HepG2 (cell line): ENCODE results near the gene APOD. TPM values are rescaled to one million over a fixed set of nuclear protein-coding genes. Genes with fewer than 3 reads are reported as not detected.
A peak's percentile ranks its signal among the peaks of the same experiment; 100 is the strongest.

Source experiments
- ATF7 ChIP-seq, 2 experiments: fragments of 450-650 bp in 1 of 2; sonication (generic) in 1 of 2; formaldehyde crosslinking in 1 of 2; IDR thresholded peaks; 2 replicates each; pipeline versions ENCODE4 v1.4.0 to v1.6.1; 2016 to 2020; ENCODE audit warnings: antibody characterized with exemption in 1 of 2, mild to moderate bottlenecking in 1 of 2, missing genetic modification reagents in 1 of 2
- FOSL1 ChIP-seq: sonication (generic); formaldehyde crosslinking; IDR thresholded peaks from 2 replicates; pipeline ENCODE4 v1.9.0; 2021; ENCODE audit warnings: missing genetic modification reagents, borderline replicate concordance
- FOXA1 ChIP-seq, 2 experiments: fragments of 450-650 bp in 1 of 2; sonication (generic) in 1 of 2; formaldehyde crosslinking in 1 of 2; IDR thresholded peaks; 2 replicates each; pipeline versions ENCODE4 v1.4.0 to v1.6.1; 2016 to 2020; ENCODE audit warnings: missing genetic modification reagents in 1 of 2
- GFI1 ChIP-seq: sonication (generic); formaldehyde crosslinking; IDR thresholded peaks from 2 replicates; pipeline ENCODE4 v1.5.0; 2020; ENCODE audit warnings: missing genetic modification reagents, mild to moderate bottlenecking, borderline replicate concordance
- HIVEP1 ChIP-seq: sonication (generic); formaldehyde crosslinking; IDR thresholded peaks from 2 replicates; pipeline ENCODE4 v1.4.0; 2020; ENCODE audit warnings: mild to moderate bottlenecking, missing genetic modification reagents
- HNF1B ChIP-seq: sonication (generic); formaldehyde crosslinking; IDR thresholded peaks from 2 replicates; pipeline ENCODE4 v1.5.1; 2020; ENCODE audit warnings: mild to moderate bottlenecking, moderate library complexity, missing genetic modification reagents
- ISL2 ChIP-seq: sonication (generic); formaldehyde crosslinking; IDR thresholded peaks from 2 replicates; pipeline ENCODE4 v1.5.0; 2020; ENCODE audit warnings: missing genetic modification reagents
- POLR2AphosphoS5 ChIP-seq: IDR thresholded peaks from 2 replicates; pipeline ENCODE4 v1.6.1; 2012; ENCODE audit warnings: low read depth, low read length
- REPIN1 ChIP-seq: sonication (generic); formaldehyde crosslinking; IDR thresholded peaks from 2 replicates; pipeline ENCODE4 v1.8.0; 2022; ENCODE audit warnings: missing genetic modification reagents, low read depth, mild to moderate bottlenecking, borderline replicate concordance
- SALL1 ChIP-seq: sonication (generic); formaldehyde crosslinking; IDR thresholded peaks from 2 replicates; pipeline ENCODE4 v1.8.0; 2022; ENCODE audit warnings: mild to moderate bottlenecking, missing genetic modification reagents
- SAP130 ChIP-seq: IDR thresholded peaks from 2 replicates; pipeline ENCODE4 v1.6.1; 2016; ENCODE audit warnings: low read depth
- SMAD3 ChIP-seq: sonication (generic); formaldehyde crosslinking; IDR thresholded peaks from 2 replicates; pipeline ENCODE4 v1.4.0; 2020; ENCODE audit warnings: missing genetic modification reagents
- ZNF12 ChIP-seq: sonication (generic); formaldehyde crosslinking; IDR thresholded peaks from 2 replicates; pipeline ENCODE4 v1.5.0; 2020; ENCODE audit warnings: missing genetic modification reagents
- ZNF124 ChIP-seq: sonication (generic); formaldehyde crosslinking; IDR thresholded peaks from 2 replicates; pipeline ENCODE4 v1.4.0; 2020; ENCODE audit warnings: missing genetic modification reagents
- ZNF563 ChIP-seq: sonication (generic); formaldehyde crosslinking; IDR thresholded peaks from 2 replicates; pipeline ENCODE4 v1.8.0; 2022; ENCODE audit warnings: mild to moderate bottlenecking, moderate library complexity, missing genetic modification reagents
- ZNF83 ChIP-seq: sonication (generic); formaldehyde crosslinking; IDR thresholded peaks from 2 replicates; pipeline ENCODE4 v1.4.0; 2020; ENCODE audit warnings: missing genetic modification reagents, mild to moderate bottlenecking, borderline replicate concordance
- polyA plus RNA-seq, 8 experiments: library from polyadenylated mRNA; depleted of rRNA in 3 of 8; stranded (reverse) in 7 of 8; unstranded in 1 of 8; fragments of >200 nt; fragmentation: Illumina TruSeq in 4 of 8; extraction: Trizol in 4 of 8; gene quantifications; 2 replicates each; pipeline versions ENCODE4 v1.2.1 to v1.2.3, GENCODE V29; 2011 to 2016; ENCODE audit warnings: low read depth in 4 of 8, missing spikeins in 1 of 8, mixed read lengths in 1 of 8; ENCODE audit not compliant: insufficient read depth in 1 of 8
- total RNA-seq, 5 experiments: library from RNA; depleted of rRNA; stranded (reverse); fragments of >200 nt; fragmentation: Illumina TruSeq; extraction: Trizol; gene quantifications; 2 replicates each; pipeline ENCODE4 v1.2.3, GENCODE V29; 2016; ENCODE audit warnings: low read depth in 1 of 5
- TF ChIP-seq, protein P1 (sequence below): IDR thresholded peaks from 2 replicates; pipeline ENCODE4 v1.6.1; 2016
- TF ChIP-seq, protein P2 (sequence below): sonication (generic); formaldehyde crosslinking; IDR thresholded peaks from 2 replicates; pipeline ENCODE4 v1.8.0; 2022; ENCODE audit warnings: mild to moderate bottlenecking, missing genetic modification reagents, moderate library complexity
- TF ChIP-seq, protein P3 (sequence below): sonication (generic); formaldehyde crosslinking; IDR thresholded peaks from 2 replicates; pipeline ENCODE4 v1.8.1; 2023; ENCODE audit warnings: mild to moderate bottlenecking, moderate library complexity, missing genetic modification reagents

Gene APOD
- total and polyA plus RNA-seq, 2 of the 13 experiments (the other 11 are each of a cell fraction or from before 2014, with no cell fraction given): not detected

DNA sequence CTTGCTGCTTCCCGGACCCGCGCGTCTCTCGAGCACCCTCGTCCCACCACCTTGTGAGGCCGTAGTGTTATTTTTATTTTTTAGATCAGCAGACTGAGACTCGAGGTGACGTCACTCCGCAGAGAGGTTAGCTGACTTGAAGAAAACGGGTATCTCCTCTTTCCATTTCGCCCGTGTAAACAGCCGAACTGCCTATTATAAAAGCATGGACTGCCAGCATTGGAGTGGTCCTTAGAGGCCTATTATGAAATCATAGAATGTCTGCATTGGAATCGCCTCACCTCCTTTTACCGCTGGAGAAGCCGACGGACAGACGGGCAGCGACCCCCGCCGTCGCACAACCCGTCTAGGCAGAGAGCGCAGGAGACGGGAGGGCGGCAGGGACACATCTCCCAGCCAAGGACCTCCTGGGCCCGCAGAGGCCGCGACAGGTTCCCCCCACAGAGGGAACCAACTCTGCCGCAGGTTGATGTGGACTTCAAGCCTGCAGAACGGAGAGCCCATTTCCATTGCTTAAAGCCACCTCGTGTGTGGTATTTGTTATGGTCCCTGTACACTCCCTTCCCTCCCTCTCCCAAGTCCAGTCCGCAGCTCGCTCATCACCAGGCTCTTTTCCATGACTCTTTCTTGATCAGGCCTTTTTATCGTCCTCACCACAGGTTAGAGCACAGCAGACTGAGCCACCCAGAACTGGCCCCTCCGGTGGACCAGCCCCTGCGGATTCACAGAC, 40.1 kb downstream of the APOD start (continued):
- 0 out of 2 replicates have a peak, but pooled peaks have one; percentile 33 for TF ChIP-seq REPIN1 (CRISPR knock-in tag)
- peak; percentile 96 for TF ChIP-seq ATF7 (IDR thresholded peaks at IDR 0.05)
- peak; percentile 20; the same call in 1 of the 2 replicates for TF ChIP-seq ATF7 (CRISPR knock-in tag; IDR thresholded peaks at IDR 0.05)
- TF ChIP-seq, protein P1, sequence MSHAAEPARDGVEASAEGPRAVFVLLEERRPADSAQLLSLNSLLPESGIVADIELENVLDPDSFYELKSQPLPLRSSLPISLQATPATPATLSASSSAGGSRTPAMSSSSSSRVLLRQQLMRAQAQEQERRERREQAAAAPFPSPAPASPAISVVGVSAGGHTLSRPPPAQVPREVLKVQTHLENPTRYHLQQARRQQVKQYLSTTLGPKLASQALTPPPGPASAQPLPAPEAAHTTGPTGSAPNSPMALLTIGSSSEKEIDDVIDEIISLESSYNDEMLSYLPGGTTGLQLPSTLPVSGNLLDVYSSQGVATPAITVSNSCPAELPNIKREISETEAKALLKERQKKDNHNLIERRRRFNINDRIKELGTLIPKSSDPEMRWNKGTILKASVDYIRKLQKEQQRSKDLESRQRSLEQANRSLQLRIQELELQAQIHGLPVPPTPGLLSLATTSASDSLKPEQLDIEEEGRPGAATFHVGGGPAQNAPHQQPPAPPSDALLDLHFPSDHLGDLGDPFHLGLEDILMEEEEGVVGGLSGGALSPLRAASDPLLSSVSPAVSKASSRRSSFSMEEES (CRISPR knock-in tag): 0 out of 2 replicates have a peak, but pooled peaks have one; percentile 5
- peak; percentile 53; the same call in 1 of the 2 replicates for TF ChIP-seq GFI1 (CRISPR knock-in tag)
- no peak for TF ChIP-seq FOSL1 (CRISPR knock-in tag)
- peak; percentile 21; the same call in 1 of the 2 replicates for TF ChIP-seq HNF1B (CRISPR knock-in tag)
- peak; percentile 45; the same call in 1 of the 2 replicates for TF ChIP-seq POLR2AphosphoS5
- 0 out of 2 replicates have a peak, but pooled peaks have one; percentile 11 for TF ChIP-seq ZNF12 (CRISPR knock-in tag)
- TF ChIP-seq, protein P2, sequence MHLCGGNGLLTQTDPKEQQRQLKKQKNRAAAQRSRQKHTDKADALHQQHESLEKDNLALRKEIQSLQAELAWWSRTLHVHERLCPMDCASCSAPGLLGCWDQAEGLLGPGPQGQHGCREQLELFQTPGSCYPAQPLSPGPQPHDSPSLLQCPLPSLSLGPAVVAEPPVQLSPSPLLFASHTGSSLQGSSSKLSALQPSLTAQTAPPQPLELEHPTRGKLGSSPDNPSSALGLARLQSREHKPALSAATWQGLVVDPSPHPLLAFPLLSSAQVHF (CRISPR knock-in tag): no peak
- peak; percentile 42; the same call in 1 of the 2 replicates for TF ChIP-seq ZNF124 (CRISPR knock-in tag)
- TF ChIP-seq, protein P3, sequence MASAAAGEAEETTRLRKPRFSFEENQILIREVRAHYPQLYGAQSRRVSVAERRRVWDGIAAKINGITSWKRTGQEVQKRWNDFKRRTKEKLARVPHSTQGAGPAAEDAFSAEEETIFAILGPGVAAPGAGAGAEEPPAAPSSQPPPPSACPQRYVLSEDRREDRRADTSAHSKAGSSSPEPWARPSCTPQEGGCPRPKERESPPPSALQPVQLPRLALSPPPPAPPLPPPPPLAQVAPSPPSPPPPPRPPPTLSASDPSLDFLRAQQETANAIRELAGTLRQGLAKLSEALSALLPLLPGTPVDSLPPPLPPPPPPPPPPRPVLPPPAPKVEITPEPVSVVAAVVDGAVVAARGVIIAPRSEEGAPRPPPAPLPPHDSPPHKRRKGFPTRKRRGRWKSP (CRISPR knock-in tag): 0 out of 2 replicates have a peak, but pooled peaks have one; percentile 4
- no peak for TF ChIP-seq FOXA1 (IDR thresholded peaks at IDR 0.05)
- peak; percentile 32; the same call in 1 of the 2 replicates for TF ChIP-seq FOXA1 (CRISPR knock-in tag; IDR thresholded peaks at IDR 0.05)
- 0 out of 2 replicates have a peak, but pooled peaks have one; percentile 11 for TF ChIP-seq HIVEP1 (CRISPR knock-in tag)
- TF ChIP-seq ZNF83 (CRISPR knock-in tag): no peak
- peak; percentile 36 for TF ChIP-seq SAP130 (CRISPR knock-in tag)
- 0 out of 2 replicates have a peak, but pooled peaks have one; percentile 5 for TF ChIP-seq SMAD3 (CRISPR knock-in tag)
- 0 out of 2 replicates have a peak, but pooled peaks have one; percentile 27 for TF ChIP-seq ISL2 (CRISPR knock-in tag)
- no peak for TF ChIP-seq ZNF563 (CRISPR knock-in tag)
- 0 out of 2 replicates have a peak, but pooled peaks have one; percentile 7 for TF ChIP-seq SALL1
